HuH-7.5 (cell line): ENCODE results near the gene CD200R1L.

Experiments used
- DNase-seq: peaks from one replicate; pipeline ENCODE4 v3.0.0; 2011; ENCODE audit warnings: low spot score

CD200R1L gene

DNA sequence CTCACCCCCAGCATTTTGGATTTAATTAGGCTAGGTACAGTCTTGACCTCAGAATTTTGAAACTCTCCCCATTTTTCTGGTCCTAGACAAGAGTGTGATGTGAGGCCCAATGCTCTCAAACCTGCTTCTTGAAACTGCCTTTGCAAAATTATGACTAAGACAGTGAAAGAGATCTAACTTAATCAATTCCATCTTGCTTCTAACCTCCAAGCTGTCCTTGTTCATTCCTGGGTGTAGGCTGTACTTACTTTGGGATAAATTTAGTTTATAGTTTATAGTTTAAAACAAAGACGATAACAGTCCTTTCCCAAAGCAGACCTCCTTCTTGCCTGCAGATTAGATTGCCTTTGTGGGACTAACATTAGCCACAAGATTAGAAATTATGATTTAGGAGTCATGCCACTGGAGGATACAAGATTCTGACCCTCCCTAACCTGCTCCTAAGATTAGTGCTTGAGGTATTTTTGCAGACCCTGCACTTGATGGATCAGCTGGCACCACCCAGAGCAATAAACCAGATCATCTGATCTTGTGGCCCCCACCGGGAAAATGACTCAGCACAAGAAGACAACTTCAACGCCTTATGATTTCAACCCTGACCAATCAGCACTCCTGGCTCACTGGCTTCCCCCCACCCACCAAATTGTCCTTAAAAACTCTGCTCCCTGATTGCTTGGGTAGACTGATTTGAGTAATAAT lies 59.6 kb downstream of the CD200R1L start:
- DNase-seq: no peak

DNA sequence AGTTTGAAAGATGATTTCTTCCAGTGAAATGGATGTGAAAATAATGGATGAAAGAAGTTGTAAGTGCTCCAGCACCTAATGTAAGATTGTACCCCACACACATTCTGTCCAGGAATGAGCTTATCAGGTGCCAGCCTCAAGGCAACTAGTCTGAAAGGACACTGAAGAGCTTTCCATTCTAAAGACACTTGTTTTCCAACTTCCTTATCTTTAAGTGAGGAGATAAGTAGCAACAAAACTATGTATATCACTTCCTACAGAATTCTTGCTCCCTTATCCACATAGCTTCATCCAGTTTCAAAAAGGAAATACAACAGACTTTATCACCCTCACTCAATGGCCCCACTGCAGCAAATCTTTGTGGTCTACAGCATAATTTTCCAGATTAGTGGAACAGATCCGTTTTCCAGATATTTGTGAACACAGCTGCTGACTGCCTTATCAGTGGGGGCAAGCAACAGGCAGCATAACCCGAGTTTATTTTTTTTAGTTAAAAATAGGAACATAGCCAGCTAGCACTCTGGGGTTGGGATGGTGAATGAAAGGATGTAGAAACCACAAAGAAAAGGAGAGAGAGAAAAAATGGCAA lies 60.6 kb downstream of the CD200R1L start:
- DNase-seq: no peak

DNA sequence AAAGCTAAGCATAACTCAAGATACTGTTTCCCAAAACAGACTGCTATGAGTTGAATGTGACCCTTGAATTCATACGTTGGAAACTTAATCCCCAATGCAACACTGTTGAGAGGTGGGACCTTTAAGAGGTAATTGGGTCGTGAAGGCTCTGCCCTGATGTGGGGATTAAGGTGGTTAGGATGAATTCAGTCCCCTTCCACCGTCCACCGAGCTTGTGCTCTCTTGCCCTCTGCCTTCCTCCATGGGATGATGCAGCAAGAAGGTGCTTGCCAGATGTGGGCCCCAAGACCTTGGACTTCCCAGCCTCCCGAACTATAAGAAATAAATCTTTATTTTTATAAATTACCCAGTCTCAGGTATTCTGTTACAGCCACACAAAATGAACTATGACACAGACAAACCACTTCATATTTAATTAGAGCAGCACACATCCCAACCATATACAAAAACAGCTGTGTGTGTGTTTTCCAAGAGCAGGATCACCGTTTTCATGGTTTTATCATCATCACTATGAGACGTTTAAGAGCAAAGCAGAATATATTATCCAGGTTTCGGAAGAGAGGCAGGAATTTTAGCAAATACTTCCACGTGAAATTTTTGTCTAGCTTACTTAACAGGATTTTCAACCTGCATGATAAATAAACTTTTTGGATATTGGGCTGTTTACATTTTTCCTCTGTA lies 61.2 kb downstream of the CD200R1L start:
- no peak for DNase-seq

DNA sequence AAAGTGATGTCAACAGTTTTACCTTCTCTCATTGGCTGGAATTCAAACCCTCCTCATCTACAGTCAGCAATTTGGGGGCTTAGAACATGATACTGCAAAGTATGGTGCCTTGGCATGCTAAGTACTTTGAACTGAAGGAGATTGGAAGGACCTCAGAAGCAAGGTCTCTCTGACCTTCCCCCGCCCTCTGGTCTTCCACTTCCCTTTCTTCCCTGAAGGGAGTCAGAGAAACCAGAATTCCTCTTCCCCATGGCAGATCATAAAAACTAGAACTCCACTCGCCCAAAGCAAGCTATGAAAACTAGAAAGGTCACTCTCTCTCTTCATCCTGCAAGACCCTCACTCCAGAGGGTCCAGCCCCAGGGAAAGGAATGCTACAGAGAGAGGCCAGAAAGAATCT lies 64.2 kb downstream of the CD200R1L start:
- DNase-seq: no peak

DNA sequence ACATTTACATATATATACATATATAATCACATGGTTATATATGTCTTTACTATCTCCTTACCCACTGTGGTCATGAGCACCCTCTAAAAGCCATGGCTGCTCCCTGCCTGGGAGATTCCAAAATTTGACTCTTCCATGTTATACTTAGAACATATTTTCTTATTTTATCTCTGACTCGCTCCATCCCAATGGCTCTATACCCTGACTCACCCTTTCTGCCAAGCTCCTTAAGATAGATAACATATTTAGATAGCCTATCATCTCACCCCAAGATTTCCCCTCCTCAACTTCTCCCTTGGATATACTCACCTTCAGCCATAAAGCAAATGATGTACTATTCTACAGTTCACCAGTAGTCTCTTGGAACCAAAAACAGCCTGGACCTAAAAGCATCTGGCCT lies 65.1 kb downstream of the CD200R1L start:
- no peak for DNase-seq

DNA sequence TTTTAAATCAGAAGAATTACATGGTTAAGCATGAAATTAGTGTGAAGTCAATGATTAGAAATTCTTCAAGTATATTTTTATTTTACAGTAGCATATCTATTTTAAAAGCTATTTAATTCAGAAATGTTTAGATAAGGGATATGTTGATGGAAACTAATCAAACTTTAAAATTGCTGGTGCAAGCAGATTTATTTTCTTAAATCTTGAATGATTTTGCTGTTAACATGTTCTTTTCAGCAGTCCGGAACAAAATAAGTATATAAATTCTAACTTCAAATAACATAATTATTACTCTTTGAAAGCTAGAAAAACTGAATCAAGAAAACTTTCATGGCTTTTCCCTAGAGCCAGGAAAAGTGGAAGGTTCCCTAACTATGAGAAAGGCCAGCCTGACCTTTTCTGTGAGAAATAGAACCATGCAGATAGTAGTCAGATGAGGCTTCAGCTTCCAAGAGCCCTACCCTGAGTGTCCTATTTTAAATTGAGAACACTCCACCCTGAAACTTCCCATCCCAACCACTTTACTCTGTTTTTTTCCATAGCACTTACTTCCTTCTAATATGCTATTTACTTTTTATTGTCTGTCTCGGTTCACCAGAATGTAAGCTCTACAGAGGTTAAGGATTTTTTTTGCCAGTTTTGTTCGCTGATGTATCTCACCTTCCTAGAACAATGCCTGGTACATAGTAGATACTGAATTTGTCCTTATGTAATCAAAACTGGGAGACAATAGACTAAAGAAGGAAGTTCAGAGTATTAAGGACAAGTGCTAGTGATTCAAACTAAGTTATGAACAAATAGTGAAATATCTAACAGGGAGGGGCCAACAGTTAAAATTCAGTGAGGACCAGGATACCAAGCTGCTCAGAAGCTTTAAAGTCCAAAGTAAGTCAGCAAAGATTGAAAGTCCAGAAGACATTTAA lies 66.8 kb downstream of the CD200R1L start:
- no peak for DNase-seq

DNA sequence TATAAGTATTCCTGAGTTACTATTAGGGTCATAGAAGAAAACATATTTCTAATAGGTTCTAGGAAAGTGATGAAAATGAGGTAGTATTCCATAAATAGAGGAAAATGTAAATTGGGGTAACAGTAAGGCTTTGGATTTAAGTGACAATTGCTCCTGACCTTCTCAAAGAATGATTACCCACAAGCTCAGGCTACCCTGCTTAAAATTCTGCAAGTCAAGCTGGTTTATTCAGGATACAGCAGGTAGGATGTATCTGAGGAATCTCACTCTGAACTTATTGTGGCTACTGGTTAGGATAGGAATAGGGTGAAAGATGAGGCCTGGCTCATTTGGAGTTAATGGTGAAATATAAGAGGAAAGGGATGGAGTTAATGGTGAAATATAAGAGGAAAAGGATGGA lies 67.7 kb downstream of the CD200R1L start:
- no peak for DNase-seq

DNA sequence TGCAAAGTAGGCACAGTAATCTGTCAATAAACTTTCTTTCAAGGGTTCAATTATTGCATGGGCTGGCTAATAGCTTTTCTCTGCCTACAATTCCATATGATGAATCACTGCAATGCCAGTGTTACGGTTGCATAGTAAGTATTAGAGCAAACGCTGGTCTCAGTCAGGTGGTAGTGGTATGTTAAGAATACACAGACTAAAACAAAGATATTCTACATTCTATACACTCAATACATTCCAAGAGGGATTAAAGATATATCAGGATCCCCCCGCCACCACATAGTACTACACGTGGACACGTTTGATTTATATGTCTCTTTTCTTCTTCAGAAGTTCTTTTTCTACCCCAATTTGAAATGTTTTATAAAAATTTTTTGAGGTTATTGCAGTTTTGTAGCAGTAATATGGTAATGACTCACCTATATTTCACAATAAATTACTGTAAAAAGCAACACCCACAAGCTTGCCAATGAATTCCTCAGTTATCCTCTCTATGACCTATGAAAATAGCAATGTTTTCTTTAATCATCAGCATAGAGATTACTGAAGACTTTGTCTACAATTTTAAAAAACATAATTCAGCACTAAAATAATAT lies 68.2 kb downstream of the CD200R1L start:
- DNase-seq: no peak

DNA sequence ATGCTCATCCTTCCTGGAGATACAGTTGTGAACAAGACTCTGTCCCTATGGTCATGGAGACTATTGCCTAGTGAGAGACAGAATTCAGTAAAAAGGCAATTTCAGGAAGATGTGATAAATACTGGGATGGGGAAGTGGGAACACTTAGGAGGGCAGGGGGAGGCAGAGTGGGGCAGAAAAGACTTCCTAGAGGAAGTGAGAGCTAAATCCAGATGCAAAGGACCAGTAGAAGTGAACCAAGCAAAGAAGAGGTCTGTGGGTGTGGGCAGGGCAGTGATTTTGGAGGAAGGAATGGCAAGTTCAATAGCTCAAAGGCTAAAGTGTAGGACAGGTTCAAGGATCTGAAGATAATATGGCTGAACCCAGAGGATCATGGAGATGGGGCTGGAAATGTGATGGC lies 68.9 kb downstream of the CD200R1L start:
- no peak for DNase-seq

DNA sequence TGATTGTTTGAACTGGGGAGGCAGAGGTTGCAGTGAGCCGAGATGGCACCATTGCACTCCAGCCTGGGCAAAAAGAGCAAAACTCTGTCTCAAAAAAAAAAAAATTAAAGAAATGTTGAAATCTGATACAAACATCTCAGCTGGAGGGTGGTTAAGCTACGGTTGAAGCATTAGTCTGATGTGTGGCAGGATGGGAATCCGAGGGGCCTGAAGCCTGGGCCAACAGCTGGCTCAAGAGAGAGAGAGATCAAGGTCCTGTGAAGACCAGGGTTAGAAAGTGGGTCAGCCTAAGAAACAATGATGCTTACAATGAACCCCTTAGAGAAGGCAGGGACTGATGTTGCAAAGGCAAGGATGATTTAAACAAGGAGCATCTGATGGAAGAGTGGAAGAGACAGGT lies 69.8 kb downstream of the CD200R1L start:
- no peak for DNase-seq

DNA sequence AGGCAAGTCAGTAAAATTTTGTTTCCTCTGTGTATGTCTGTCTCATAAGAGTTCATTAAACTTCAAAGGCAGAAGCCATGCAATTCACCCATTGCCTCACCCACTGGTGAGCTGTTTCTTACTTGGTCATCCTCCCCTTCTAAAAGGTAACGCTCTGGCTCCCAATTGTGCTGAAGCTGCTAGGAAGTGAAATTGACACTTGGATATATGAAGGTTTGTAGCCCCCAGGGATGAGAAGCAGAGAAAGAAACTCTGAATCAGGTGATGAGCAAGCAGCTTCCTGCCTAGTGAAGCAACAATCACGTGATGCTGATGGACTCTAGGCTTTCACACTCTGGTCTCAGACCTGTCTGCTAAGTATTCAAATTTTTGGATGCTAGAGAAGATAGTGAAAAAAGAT lies 70.7 kb downstream of the CD200R1L start:
- DNase-seq: no peak

DNA sequence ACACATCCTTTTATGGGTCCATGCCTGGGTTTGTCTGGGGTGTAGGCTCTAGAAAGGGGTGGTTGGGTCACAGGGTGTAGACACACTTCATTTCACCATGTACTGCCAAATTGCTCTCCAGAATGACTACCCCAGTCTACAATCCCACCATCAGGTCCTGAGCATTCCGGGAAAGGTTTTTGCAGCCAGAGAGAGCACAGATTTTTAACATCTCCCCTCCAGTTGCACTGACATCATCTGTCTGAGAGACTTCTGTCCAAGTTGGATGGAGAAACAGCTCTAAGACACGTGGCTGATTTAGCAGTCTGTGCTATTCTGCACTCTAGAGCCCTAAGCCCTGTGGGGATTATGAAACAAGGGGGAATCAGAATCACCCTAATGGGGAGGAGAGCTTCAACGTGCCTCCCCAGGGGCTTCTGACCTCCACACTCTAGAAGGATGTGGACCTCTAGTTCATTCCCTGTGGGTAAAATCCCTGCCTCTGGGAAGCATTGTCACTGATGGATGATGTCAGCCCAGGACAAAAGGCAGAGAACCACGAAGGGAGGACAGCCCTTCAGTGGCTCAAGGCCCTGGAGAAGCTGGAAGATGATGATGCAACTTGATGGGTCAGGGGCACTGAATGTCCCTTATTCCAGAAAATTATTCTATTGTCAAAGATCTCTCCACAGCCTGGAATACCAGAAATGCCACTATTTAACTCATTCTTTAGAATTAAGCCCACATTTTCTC lies 71.5 kb downstream of the CD200R1L start:
- no peak for DNase-seq

DNA sequence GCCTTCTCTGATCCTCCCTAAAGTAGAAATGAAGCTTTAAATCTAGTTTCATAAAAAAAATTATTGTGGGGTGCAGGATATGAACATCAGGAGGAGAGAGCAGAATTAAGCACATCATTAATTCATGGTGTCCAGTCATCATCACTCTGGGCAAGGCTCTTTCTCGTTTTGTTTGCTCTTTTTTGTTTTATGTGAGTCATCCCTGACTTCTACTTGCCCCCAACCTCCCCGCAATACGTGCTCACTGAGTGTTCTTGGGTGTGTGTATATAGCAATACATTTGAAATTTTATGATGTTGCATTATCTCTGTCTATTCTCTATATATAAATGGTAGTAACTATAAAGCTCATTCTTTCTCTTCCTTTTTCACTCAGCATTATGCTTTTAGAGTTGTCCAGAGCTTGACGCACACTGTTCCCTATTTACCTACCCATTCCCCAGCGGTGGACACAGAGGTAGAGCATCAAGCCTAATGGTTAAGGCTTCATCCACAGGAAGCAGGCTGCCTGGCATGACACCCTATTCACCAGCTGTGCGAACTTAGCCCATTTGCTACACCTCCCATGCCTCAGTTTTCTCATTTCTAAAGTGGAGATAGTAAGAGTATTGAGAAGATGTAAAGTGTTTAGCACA lies 72.3 kb downstream of the CD200R1L start:
- no peak for DNase-seq

DNA sequence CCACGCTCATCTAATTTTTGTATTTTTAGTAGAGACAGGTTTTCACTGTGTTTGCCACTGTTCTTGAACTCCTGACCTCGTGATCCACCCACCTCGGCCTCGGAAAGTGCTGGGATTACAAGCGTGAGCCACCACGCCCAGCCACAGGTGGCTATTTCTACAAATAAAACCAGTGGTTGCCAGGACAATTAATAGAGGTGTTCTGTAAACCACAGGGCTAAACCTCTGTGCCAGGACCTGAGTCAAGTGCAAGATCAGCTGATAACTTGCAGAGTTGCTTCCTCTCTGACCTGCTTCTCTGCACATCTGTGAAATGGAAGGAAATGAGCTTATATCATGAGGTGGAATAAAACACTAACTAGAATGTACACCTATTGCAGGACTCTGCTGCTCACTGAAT lies 72.8 kb downstream of the CD200R1L start:
- DNase-seq: no peak

DNA sequence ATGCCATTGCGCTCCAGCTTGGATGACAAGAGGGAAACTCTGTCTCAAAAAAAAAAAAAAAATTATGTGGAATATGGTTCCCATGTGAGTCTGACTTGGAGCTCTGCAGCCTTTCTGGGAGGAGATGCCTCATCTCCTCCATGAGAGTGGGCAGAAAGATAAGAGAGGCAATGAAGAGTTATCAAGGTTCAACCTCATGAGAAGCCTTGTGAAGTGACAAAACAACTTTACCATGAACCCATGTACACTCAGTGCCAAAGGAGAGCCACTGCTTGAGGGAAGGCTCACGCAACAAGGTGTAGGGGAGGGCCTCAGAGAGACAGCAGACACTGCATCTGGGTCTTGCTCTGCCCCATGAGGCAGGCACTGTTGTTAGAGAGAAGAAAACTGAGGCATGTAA lies 75.7 kb downstream of the CD200R1L start:
- DNase-seq: no peak

DNA sequence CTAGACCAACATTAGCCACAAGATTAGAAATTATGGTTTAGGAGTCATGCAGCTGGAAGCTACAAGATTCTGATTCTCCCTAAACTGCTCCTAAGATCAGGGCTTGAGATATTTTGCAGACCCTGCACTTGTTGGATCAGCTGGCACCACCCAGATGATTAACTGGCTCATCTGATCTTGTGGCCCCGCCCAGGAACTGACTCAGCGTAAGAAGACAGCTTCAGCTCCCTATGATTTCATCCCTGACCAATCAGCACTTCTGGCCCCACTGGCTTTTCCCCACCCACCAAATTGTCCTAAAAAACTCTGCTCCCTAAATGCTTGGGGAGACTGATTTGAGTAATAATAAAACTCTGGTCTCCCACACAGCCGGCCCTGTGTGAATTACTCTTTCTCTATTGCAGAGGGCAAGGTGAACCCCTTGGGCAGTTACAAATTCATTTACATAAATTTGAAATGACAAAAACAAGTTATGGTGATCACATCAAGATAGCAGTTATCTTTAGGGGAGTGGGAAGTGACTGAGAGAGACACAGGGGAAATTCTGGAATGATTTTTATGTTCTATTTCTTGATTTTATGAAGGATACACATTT lies 76.5 kb downstream of the CD200R1L start:
- DNase-seq: no peak

DNA sequence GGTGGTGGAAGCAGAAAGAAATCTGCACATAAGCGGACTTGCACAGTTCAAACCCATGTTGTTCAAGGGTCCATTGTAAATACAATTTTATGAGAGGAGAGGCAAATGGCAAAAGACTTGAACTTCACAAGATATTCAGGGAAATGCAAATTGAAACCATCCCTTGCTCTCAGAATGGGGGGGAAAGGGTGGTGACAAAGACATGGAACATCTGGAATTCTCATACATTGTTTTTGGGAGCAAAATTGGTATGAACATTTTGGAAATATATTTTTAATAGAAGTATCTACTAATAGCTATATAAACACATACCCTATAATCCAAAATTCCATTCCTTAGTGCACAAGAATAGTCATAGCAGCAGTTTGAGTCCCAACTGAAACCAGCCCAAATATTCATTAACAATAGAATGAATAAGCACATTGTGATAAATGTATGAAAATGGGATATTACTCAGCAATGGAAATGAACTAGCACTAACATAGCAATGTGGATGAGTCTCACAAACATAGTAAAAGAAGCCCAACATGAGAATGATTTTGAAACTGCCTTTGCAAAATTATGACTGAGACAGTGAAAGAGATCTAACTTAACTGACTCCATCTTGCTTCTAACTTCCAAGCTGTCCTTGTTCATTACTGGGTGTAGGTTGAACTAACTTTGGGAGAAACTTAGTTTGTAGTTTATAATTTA lies 77.2 kb downstream of the CD200R1L start:
- DNase-seq: no peak

DNA sequence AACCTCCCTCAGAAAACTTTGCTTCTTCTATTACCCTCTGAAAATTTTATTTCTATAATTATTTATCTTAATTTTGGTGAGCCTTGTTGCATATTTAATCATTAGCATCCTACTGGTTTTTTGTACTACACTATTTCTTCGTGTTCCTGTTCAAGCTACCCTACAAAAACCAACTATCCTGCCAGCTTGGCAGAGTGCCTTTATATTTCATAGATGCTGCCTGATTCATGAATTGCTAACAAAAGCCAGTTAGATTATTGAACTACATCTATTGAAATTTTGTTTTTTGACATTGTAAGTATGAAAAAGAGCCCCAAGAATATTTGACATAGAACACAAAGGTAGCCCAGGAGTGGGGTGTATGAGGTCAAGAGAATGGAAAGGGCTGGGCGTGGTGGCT lies 78.9 kb downstream of the CD200R1L start:
- DNase-seq: no peak

DNA sequence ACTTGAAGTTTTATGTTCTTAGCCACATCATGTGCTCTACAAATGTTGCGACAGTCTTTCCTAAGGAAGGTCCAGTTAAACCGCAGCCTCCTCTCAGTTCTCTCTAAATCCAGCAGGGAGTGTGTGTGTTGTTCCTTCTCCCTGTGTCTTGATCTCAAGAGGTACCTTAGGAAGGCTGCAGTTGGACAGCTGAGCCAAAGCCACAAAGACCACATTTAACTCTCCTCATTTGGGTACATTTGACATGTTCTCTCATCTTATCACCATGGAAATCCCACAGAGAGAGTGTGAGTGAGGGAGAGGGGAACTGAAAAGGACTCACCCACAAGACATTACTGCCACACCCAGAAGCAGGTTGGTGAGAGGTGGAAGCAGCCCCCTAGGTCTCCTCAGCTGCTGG lies 79.5 kb downstream of the CD200R1L start:
- no peak for DNase-seq
